ENCODE data around the gene SPOCK1.
A peak's percentile ranks its signal among the peaks of the same experiment; 100 is the strongest.

SPOCK1 gene

GRCh38 chr5:137054335-137054734, 444.8 kb downstream of the SPOCK1 start:
- no peak for DNase-seq (ENCODE audit: low read depth in 1 of 2, low spot score in 1 of 2)
- no peak for TF ChIP-seq JUND (IDR thresholded peaks at IDR 0.05; ENCODE audit: low read depth)

GRCh38 chr5:137051161-137051560, 448.0 kb downstream of the SPOCK1 start:
- TF ChIP-seq JUND (IDR thresholded peaks at IDR 0.05; ENCODE audit: low read depth), result no peak
- in situ Hi-C loops (cut with HindIII; ENCODE audit: low pct_unique_long_range_greater_than_20kb, low sequenced_read_pairs), result no loop called here
- DNase-seq (ENCODE audit: low read depth in 1 of 2, low spot score in 1 of 2), result peak; percentile 24 to 41

More at GRCh38 chr5:137054335-137054734, 444.8 kb downstream of the SPOCK1 start:
- in situ Hi-C loops (cut with HindIII; ENCODE audit: low pct_unique_long_range_greater_than_20kb, low sequenced_read_pairs), result no loop called here

- DNase-seq (ENCODE audit: low read depth in 1 of 2, low spot score in 1 of 2), result no peak
- in situ Hi-C loops (cut with HindIII; ENCODE audit: low pct_unique_long_range_greater_than_20kb, low sequenced_read_pairs), result no loop called here
- TF ChIP-seq JUND (IDR thresholded peaks at IDR 0.05; ENCODE audit: low read depth), result no peak
These were observed 458.3 kb downstream of the SPOCK1 start for GRCh38 chr5:137040641-137041340.

GRCh38 chr5:137040024-137040423, 459.1 kb downstream of the SPOCK1 start:
- no peak for TF ChIP-seq JUND (IDR thresholded peaks at IDR 0.05; ENCODE audit: low read depth)
- in situ Hi-C loops (cut with HindIII; ENCODE audit: low pct_unique_long_range_greater_than_20kb, low sequenced_read_pairs), result no loop called here
- DNase-seq (ENCODE audit: low read depth in 1 of 2, low spot score in 1 of 2), result no peak

GRCh38 chr5:137037848-137038247, 461.3 kb downstream of the SPOCK1 start:
- DNase-seq (ENCODE audit: low read depth in 1 of 2, low spot score in 1 of 2), result no peak

GRCh38 chr5:137036640-137037039, 462.5 kb downstream of the SPOCK1 start:
- DNase-seq (ENCODE audit: low read depth in 1 of 2, low spot score in 1 of 2), result no peak
- in situ Hi-C loops (cut with HindIII; ENCODE audit: low pct_unique_long_range_greater_than_20kb, low sequenced_read_pairs), result no loop called here
- no peak for TF ChIP-seq JUND (IDR thresholded peaks at IDR 0.05; ENCODE audit: low read depth)

More at GRCh38 chr5:137037848-137038247, 461.3 kb downstream of the SPOCK1 start:
- no peak for TF ChIP-seq JUND (IDR thresholded peaks at IDR 0.05; ENCODE audit: low read depth)
- in situ Hi-C loops (cut with HindIII; ENCODE audit: low pct_unique_long_range_greater_than_20kb, low sequenced_read_pairs), result no loop called here

- no peak for TF ChIP-seq JUND (IDR thresholded peaks at IDR 0.05; ENCODE audit: low read depth)
- DNase-seq (ENCODE audit: low read depth in 1 of 2, low spot score in 1 of 2), result no peak
- in situ Hi-C loops (cut with HindIII; ENCODE audit: low pct_unique_long_range_greater_than_20kb, low sequenced_read_pairs), result no loop called here
These were observed 463.6 kb downstream of the SPOCK1 start for GRCh38 chr5:137035480-137035878.

GRCh38 chr5:137034764-137035479, 464.2 kb downstream of the SPOCK1 start:
- no peak for DNase-seq (ENCODE audit: low read depth in 1 of 2, low spot score in 1 of 2)
- TF ChIP-seq JUND (IDR thresholded peaks at IDR 0.05; ENCODE audit: low read depth), result no peak
- in situ Hi-C loops (cut with HindIII; ENCODE audit: low pct_unique_long_range_greater_than_20kb, low sequenced_read_pairs), result no loop called here

GRCh38 chr5:137034213-137034612, 464.9 kb downstream of the SPOCK1 start:
- no peak for DNase-seq (ENCODE audit: low read depth in 1 of 2, low spot score in 1 of 2)
- in situ Hi-C loops (cut with HindIII; ENCODE audit: low pct_unique_long_range_greater_than_20kb, low sequenced_read_pairs), result no loop called here
- no peak for TF ChIP-seq JUND (IDR thresholded peaks at IDR 0.05; ENCODE audit: low read depth)

- in situ Hi-C loops (cut with HindIII; ENCODE audit: low pct_unique_long_range_greater_than_20kb, low sequenced_read_pairs), result no loop called here
- no peak for TF ChIP-seq JUND (IDR thresholded peaks at IDR 0.05; ENCODE audit: low read depth)
- no peak for DNase-seq (ENCODE audit: low read depth in 1 of 2, low spot score in 1 of 2)
These were observed 466.2 kb downstream of the SPOCK1 start for GRCh38 chr5:137032929-137033328.

GRCh38 chr5:137027758-137028157, 471.4 kb downstream of the SPOCK1 start:
- no peak for TF ChIP-seq JUND (IDR thresholded peaks at IDR 0.05; ENCODE audit: low read depth)
- no peak for DNase-seq (ENCODE audit: low read depth in 1 of 2, low spot score in 1 of 2)
- in situ Hi-C loops (cut with HindIII; ENCODE audit: low pct_unique_long_range_greater_than_20kb, low sequenced_read_pairs), result no loop called here

- TF ChIP-seq JUND (IDR thresholded peaks at IDR 0.05; ENCODE audit: low read depth), result no peak
- no peak for DNase-seq (ENCODE audit: low read depth in 1 of 2, low spot score in 1 of 2)
- in situ Hi-C loops (cut with HindIII; ENCODE audit: low pct_unique_long_range_greater_than_20kb, low sequenced_read_pairs), result no loop called here
These were observed 472.8 kb downstream of the SPOCK1 start for GRCh38 chr5:137026296-137026695.

- no peak for DNase-seq (ENCODE audit: low read depth in 1 of 2, low spot score in 1 of 2)
- in situ Hi-C loops (cut with HindIII; ENCODE audit: low pct_unique_long_range_greater_than_20kb, low sequenced_read_pairs), result no loop called here
- no peak for TF ChIP-seq JUND (IDR thresholded peaks at IDR 0.05; ENCODE audit: low read depth)
These were observed 475.1 kb downstream of the SPOCK1 start for GRCh38 chr5:137024044-137024443.

All from T47D (cell line).